Activated CD4-positive, alpha-beta T cell treated with anti-CD3 and anti-CD28 coated beads, Interleukin-2, amount 50 U/mL, for 48 hours (primary cell): ENCODE data around the gene SYTL5.
"Not testable (repeated sequence)": the region's sequence is repeated elsewhere in the genome, so short reads cannot be mapped to it uniquely, and the experiment has no call there.

Experiments used
- DNase-seq, 2 experiments: peaks; one replicate each; pipeline ENCODE4 v3.0.0-alpha.2; 2020

SYTL5 gene

GRCh38 chrX:38006291-38006690 lies at the start of gene SYTL5:
Gene SYTL5, plus strand, starts transcription at chrX:38006553. Its CDS starts 27,337 bp downstream, at chrX:38033890.
- DNase-seq = no peak

- no peak for DNase-seq
Measured at GRCh38 chrX:37958525-37959211, 47.7 kb upstream of the SYTL5 start.

GRCh38 chrX:37959212-37960021 lies 46.9 kb upstream of the SYTL5 start:
- no peak for DNase-seq

- DNase-seq = no peak
Measured at GRCh38 chrX:37961118-37961517, 45.2 kb upstream of the SYTL5 start.

- no peak for DNase-seq
Measured at GRCh38 chrX:37967714-37968113, 38.6 kb upstream of the SYTL5 start.

- no peak for DNase-seq
Measured at GRCh38 chrX:37975421-37975820, 30.9 kb upstream of the SYTL5 start.

GRCh38 chrX:37976153-37976552 lies 30.2 kb upstream of the SYTL5 start:
- no peak for DNase-seq

- DNase-seq = no peak
Measured at GRCh38 chrX:37984880-37985279, 21.5 kb upstream of the SYTL5 start.

GRCh38 chrX:37986893-37987292 lies 19.5 kb upstream of the SYTL5 start:
- no peak for DNase-seq

GRCh38 chrX:37989304-37989703 lies 17.0 kb upstream of the SYTL5 start:
- no peak for DNase-seq

GRCh38 chrX:37991303-37991702 lies 15.1 kb upstream of the SYTL5 start:
- DNase-seq = not testable (repeated sequence)

GRCh38 chrX:37993176-37993575 lies 13.2 kb upstream of the SYTL5 start:
- no peak for DNase-seq

- DNase-seq = no peak
Measured at GRCh38 chrX:37993837-37994619, 12.3 kb upstream of the SYTL5 start.

- no peak for DNase-seq
Measured at GRCh38 chrX:37995428-37995827, 10.9 kb upstream of the SYTL5 start.

GRCh38 chrX:37997096-37997495 lies 9.3 kb upstream of the SYTL5 start:
- DNase-seq = no peak

- no peak for DNase-seq
Measured at GRCh38 chrX:37998586-37999262, 7.6 kb upstream of the SYTL5 start.

- DNase-seq = no peak
Measured at GRCh38 chrX:38000706-38001105, 5.6 kb upstream of the SYTL5 start.

- DNase-seq = no peak
Measured at GRCh38 chrX:38004046-38004445, 2.3 kb upstream of the SYTL5 start.

- DNase-seq = no peak
Measured at GRCh38 chrX:38006778-38007177, 425 bp downstream of the SYTL5 start.

- no peak for DNase-seq
Measured at GRCh38 chrX:38008658-38009057, 2.3 kb downstream of the SYTL5 start.

- no peak for DNase-seq
Measured at GRCh38 chrX:38009641-38010040, 3.3 kb downstream of the SYTL5 start.

GRCh38 chrX:38018766-38019425 lies 12.5 kb downstream of the SYTL5 start:
- no peak for DNase-seq
